SJSA1 (cell line): ENCODE measurements around the gene STARD5. TPM values are rescaled to one million over a fixed set of nuclear protein-coding genes. Genes with fewer than 3 reads are reported as not detected.

Source experiments
- DNase-seq, 2 experiments: peaks; one replicate each; pipeline ENCODE4 v3.0.0-alpha.2; 2015 to 2020; ENCODE audit warnings: low spot score in 2 of 2, low read depth in 1 of 2
- H3K27ac ChIP-seq: fragments of 250-450 bp; sonication (Bioruptor Pico); 2 replicates; pipeline ENCODE4 v1.5.1; 2020; ENCODE audit warnings: mild to moderate bottlenecking, moderate library complexity
- H3K27me3 ChIP-seq: fragments of 250-450 bp; sonication (Bioruptor Pico); replicated peaks from 2 replicates; pipeline ENCODE4 v1.5.1; 2020; ENCODE audit warnings: mild to moderate bottlenecking, moderate library complexity
- H3K36me3 ChIP-seq: fragments of 250-450 bp; sonication (Bioruptor Pico); 2 replicates; pipeline ENCODE4 v1.5.1; 2020; ENCODE audit warnings: mild to moderate bottlenecking
- H3K4me1 ChIP-seq: fragments of 250-450 bp; sonication (Bioruptor Pico); replicated peaks from 2 replicates; pipeline ENCODE4 v1.6.1; 2021; ENCODE audit warnings: mild to moderate bottlenecking
- H3K4me3 ChIP-seq: fragments of 250-450 bp; sonication (Bioruptor Pico); 2 replicates; pipeline ENCODE4 v1.5.1; 2020; ENCODE audit warnings: mild to moderate bottlenecking
- H3K9me3 ChIP-seq: fragments of 250-450 bp; sonication (Bioruptor Pico); replicated peaks from 2 replicates; pipeline ENCODE4 v1.5.1; 2020; ENCODE audit warnings: mild to moderate bottlenecking
- total RNA-seq: library from RNA; depleted of rRNA; stranded (reverse); fragments of >200 nt; shearing (Covaris generic); gene quantifications from 2 replicates; pipeline ENCODE4 v1.2.3, GENCODE V29; 2014

STARD5 gene
- total RNA-seq, 1 experiment from 2014 or later: 6.3 TPM

GRCh38 chr15:81276967-81277366 lies 47.0 kb downstream of the STARD5 start:
- DNase-seq: no peak
- Histone ChIP-seq H3K4me3 (no peak overlapping the region), H3K27ac (no peak overlapping the region), H3K27me3 (no peaks in the 10 kb centered on the region), H3K36me3 (no peaks in the 10 kb centered on the region), H3K4me1 (peaks cover 18% of the 10 kb centered on the region), H3K9me3 (no peaks in the 10 kb centered on the region)

DNA sequence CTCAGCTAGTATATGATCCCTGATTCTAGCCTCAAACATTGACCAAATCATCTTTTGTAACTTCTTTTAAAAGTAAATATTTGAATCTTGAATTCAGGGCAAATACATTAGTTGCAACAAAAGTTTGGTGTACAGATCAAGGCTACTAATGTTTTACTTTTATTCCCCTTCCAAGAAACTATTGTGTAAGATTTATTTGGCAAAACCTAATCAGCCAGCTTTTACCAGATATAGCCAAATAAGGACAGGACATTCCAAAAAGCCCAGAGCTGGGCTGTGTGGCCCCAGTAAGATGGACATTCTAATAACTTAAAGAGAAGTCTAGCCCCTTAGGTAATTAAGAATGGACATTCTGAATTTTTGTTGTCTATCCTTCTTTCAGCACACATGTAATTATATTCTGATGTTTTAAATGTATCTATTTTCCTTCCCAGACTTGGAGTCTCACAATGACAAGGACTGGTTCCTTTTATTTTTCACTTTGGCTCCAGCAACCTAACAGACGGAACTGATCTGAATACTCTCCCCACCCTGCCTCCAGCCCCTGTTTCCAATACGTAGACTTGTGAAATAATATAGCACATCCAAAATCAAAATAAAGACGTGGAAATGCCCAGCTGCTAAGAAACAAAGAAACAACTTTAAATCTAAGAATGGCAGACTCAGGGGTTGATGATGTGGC lies 48.1 kb downstream of the STARD5 start:
- no peak for DNase-seq
- Histone ChIP-seq H3K27me3 (no peaks in the 10 kb centered on the region), H3K4me3 (no peak overlapping the region), H3K36me3 (no peaks in the 10 kb centered on the region), H3K27ac (no peak overlapping the region), H3K4me1 (peaks cover 18% of the 10 kb centered on the region), H3K9me3 (no peaks in the 10 kb centered on the region)

DNA sequence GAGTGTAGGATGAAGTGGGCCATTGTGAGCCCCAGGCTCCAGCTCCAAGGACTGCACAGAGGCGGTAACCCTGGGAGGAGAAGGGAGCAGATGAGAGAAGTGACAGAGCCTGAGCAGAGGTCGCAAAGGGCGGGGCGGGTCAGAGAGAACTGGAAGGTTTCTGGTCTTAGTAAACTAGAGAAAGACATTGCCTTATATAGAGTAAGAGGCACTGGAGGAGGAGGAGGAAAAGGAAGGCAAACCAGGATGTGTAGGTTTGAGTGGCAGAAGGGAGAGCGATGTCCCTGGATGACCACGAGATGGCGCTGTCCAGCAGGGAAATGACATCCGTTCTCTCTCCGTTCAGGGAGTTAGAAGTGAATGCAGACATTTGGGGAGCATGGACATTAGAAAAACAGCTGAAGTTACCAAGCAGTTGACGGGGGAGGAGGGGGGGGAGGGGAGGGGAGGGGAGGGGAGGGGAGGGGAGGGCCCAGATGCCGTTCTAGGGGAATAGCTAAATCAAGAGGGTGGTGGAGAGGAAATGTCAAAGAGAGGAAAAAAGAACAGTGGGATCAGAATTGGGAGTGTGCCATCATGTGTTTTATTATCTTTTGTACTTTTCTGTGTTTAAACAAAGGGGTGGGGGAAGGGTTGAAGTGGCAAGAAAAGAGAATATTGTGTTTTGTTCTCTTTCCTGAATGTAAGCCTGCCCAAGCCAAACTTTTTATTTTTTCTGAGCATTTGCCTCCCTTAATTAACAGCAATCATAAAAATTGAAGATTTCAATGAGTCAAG lies 48.8 kb downstream of the STARD5 start:
- no peak overlapping the region for H3K4me3 ChIP-seq
- H3K9me3 ChIP-seq: no peaks in the 10 kb centered on the region
- no peaks in the 10 kb centered on the region for H3K27me3 ChIP-seq
- peaks cover 13% of the 10 kb centered on the region for H3K4me1 ChIP-seq
- H3K27ac ChIP-seq: no peak overlapping the region
- no peaks in the 10 kb centered on the region for H3K36me3 ChIP-seq
- peak; percentile 67 to 75 for DNase-seq

GRCh38 chr15:81274255-81274654 lies 49.7 kb downstream of the STARD5 start:
- no peaks in the 10 kb centered on the region for H3K9me3 ChIP-seq
- DNase-seq: no peak
- no peaks in the 10 kb centered on the region for H3K36me3 ChIP-seq
- H3K27ac ChIP-seq: no peak overlapping the region
- H3K4me3 ChIP-seq: no peak overlapping the region
- no peaks in the 10 kb centered on the region for H3K27me3 ChIP-seq
- H3K4me1 ChIP-seq: peaks cover 7% of the 10 kb centered on the region; the same call in 1 of the 2 replicates

DNA sequence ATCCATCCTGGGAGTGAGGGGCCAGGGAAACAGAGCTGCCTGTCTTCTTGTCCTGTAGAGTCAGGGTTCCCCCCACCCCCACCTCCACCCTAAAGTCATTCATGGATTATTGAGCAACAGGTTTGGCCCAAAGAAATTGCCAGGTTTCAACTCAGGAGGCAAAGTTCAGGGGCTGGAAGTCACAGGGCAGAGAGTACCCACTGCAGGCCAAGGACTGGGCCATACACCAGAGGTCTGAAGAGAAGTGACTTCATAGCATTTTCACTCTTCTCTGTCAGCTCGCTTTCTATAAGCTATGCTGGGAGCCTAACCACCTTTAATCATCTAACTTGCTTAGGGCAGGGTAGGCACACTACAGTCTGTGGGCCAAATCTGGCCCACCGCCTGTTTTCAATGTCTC lies 50.1 kb downstream of the STARD5 start:
- H3K27ac ChIP-seq: no peak overlapping the region
- no peaks in the 10 kb centered on the region for H3K36me3 ChIP-seq

GRCh38 chr15:81273200-81273599 lies 50.7 kb downstream of the STARD5 start:
- Histone ChIP-seq H3K27ac (no peak overlapping the region), H3K9me3 (no peaks in the 10 kb centered on the region), H3K27me3 (no peaks in the 10 kb centered on the region), H3K4me3 (no peak overlapping the region), H3K4me1 (peaks cover 7% of the 10 kb centered on the region; the same call in 1 of the 2 replicates), H3K36me3 (no peaks in the 10 kb centered on the region)
- DNase-seq: no peak

More for the DNA sequence above, 50.1 kb downstream of the STARD5 start:
- Histone ChIP-seq H3K4me3 (no peak overlapping the region), H3K4me1 (peaks cover 7% of the 10 kb centered on the region; the same call in 1 of the 2 replicates), H3K9me3 (no peaks in the 10 kb centered on the region), H3K27me3 (no peaks in the 10 kb centered on the region)
- DNase-seq: no peak

- Histone ChIP-seq H3K27me3 (no peaks in the 10 kb centered on the region), H3K4me1 (peaks cover 7% of the 10 kb centered on the region; the same call in 1 of the 2 replicates)
These were observed 51.9 kb downstream of the STARD5 start for GRCh38 chr15:81271761-81272644.

GRCh38 chr15:81270781-81271491 lies 53.0 kb downstream of the STARD5 start:
- Histone ChIP-seq H3K36me3 (no peaks in the 10 kb centered on the region), H3K27ac (no peak overlapping the region), H3K4me3 (no peak overlapping the region), H3K4me1 (peaks cover 12% of the 10 kb centered on the region), H3K27me3 (no peaks in the 10 kb centered on the region), H3K9me3 (no peaks in the 10 kb centered on the region)
- DNase-seq: no peak

More at GRCh38 chr15:81271761-81272644, 51.9 kb downstream of the STARD5 start:
- Histone ChIP-seq H3K4me3 (no peak overlapping the region), H3K36me3 (no peaks in the 10 kb centered on the region), H3K9me3 (no peaks in the 10 kb centered on the region), H3K27ac (no peak overlapping the region)
- DNase-seq: no peak

- Histone ChIP-seq H3K4me3 (no peak overlapping the region), H3K27me3 (no peaks in the 10 kb centered on the region), H3K36me3 (no peaks in the 10 kb centered on the region), H3K27ac (no peak overlapping the region), H3K4me1 (peaks cover 5% of the 10 kb centered on the region), H3K9me3 (no peaks in the 10 kb centered on the region)
- no peak for DNase-seq
These were observed 53.8 kb downstream of the STARD5 start for GRCh38 chr15:81270188-81270587.

GRCh38 chr15:81268881-81269601 lies 54.9 kb downstream of the STARD5 start:
- Histone ChIP-seq H3K27ac (no peak overlapping the region), H3K9me3 (no peaks in the 10 kb centered on the region), H3K4me1 (peaks cover 5% of the 10 kb centered on the region), H3K36me3 (no peaks in the 10 kb centered on the region), H3K27me3 (no peaks in the 10 kb centered on the region), H3K4me3 (no peak overlapping the region)
- DNase-seq: no peak

DNA sequence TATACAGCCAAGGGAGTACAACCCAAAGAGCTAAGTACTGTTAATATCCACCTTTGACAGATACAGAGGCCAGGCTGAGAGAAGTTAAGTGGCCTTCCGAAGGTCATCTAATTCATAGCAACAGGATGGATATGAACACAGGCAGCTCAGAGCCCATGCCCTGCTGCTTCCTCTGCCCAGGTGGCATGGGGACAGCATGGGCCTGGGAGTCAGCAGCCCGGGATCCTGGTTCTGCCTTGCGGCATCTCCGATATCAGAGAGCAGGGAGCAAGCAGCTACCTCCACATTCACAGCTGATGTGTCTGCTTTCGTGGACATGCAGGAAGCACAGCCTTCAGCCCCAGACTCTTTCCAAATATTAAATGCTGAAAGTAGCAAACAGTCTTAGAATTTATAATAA lies 55.6 kb downstream of the STARD5 start:
- no peaks in the 10 kb centered on the region for H3K9me3 ChIP-seq
- no peak overlapping the region for H3K27ac ChIP-seq

DNA sequence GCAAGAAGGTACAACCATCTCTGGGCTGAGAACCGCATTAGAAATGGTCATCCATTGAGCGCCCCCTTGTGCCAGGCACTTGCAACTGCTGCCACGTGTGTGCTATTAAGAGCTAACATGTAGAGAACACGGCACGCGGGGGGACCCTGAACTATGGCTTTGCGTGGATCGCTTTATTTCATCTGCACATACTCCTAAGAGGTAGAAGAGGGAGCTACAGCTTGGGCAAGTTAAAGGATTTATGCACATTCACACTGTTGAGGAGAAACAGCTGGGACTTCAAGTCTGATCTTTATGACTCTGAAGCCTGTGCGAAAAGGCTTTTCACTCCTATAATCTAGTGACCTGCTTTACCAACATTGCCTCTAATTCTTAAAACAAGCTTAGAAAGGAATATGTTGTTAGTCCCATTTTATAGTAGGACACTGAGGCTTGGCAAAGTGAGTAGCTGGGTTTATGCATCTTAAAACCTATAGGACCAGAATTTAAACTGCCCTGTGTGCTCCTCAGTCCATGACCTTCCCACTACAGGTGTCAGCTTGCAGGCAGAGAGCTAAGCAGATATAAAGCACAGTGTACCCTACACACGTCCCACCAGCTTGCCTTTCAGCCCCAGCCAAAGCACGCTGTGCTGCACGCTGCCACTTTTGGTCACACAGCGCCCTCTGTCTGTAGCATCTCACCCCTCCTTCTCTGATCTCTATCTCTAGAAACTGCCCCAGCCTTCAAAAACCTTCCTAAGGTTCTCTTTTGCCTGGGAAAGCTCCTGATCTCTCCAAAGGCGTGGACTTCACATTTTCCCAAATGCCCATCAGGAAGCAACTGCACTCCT lies 57.8 kb downstream of the STARD5 start:
- H3K36me3 ChIP-seq: no peaks in the 10 kb centered on the region
- H3K9me3 ChIP-seq: no peaks in the 10 kb centered on the region
- no peak overlapping the region for H3K4me3 ChIP-seq
- peak; percentile 62 to 79 for DNase-seq
- H3K27me3 ChIP-seq: no peaks in the 10 kb centered on the region
- no peak overlapping the region for H3K27ac ChIP-seq
- peaks cover 5% of the 10 kb centered on the region for H3K4me1 ChIP-seq

More for the DNA sequence above, 55.6 kb downstream of the STARD5 start:
- Histone ChIP-seq H3K36me3 (no peaks in the 10 kb centered on the region), H3K27me3 (no peaks in the 10 kb centered on the region), H3K4me1 (peaks cover 5% of the 10 kb centered on the region), H3K4me3 (no peak overlapping the region)
- DNase-seq: no peak
